Measurements from ENCODE around the gene SIN3B. TPM values are rescaled to one million over a fixed set of nuclear protein-coding genes. Genes with fewer than 3 reads are reported as not detected.
A peak's percentile ranks its signal among the peaks of the same experiment; 100 is the strongest.
"Not testable (repeated sequence)": the region's sequence is repeated elsewhere in the genome, so short reads cannot be mapped to it uniquely, and the experiment has no call there.

The SIN3B gene
- total RNA-seq, 4 donors from 2014 or later = 25.3 to 53.9 (median 36.1) TPM

GRCh38 chr19:16873594-16873993, 44.4 kb downstream of the SIN3B start:
- Histone ChIP-seq H3K4me1 (peaks cover 12 to 27% (median 22%) of the 10 kb centered on the region in 4 donors), H3K27me3 (no peaks in the 10 kb centered on the region), H3K9me3 (no peaks in the 10 kb centered on the region), H3K4me3 (no peak overlapping the region), H3K36me3 (peaks cover 64 to 84% (median 81%) of the 10 kb centered on the region in 4 donors), H3K27ac (replicated peaks in 1 of 4) (no peak overlapping the region)
- intact Hi-C loops (cut with DNase I) = no loop called here
- TF ChIP-seq, protein P1, sequence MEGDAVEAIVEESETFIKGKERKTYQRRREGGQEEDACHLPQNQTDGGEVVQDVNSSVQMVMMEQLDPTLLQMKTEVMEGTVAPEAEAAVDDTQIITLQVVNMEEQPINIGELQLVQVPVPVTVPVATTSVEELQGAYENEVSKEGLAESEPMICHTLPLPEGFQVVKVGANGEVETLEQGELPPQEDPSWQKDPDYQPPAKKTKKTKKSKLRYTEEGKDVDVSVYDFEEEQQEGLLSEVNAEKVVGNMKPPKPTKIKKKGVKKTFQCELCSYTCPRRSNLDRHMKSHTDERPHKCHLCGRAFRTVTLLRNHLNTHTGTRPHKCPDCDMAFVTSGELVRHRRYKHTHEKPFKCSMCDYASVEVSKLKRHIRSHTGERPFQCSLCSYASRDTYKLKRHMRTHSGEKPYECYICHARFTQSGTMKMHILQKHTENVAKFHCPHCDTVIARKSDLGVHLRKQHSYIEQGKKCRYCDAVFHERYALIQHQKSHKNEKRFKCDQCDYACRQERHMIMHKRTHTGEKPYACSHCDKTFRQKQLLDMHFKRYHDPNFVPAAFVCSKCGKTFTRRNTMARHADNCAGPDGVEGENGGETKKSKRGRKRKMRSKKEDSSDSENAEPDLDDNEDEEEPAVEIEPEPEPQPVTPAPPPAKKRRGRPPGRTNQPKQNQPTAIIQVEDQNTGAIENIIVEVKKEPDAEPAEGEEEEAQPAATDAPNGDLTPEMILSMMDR (IDR thresholded peaks at IDR 0.05) = no peak
- no peak for TF ChIP-seq POLR2AphosphoS5 (IDR thresholded peaks at IDR 0.05)
- TF ChIP-seq POLR2A (IDR thresholded peaks at IDR 0.05; ENCODE audit: low read depth) = no peak
- no peak for TF ChIP-seq EP300 (IDR thresholded peaks at IDR 0.05)
- 81% methylated on average over 3 of the region's 3 CpGs for WGBS
- no peak for DNase-seq (ENCODE audit: extremely low spot score)

- intact Hi-C loops (cut with DNase I) = no loop called here
- 50% methylated on average over 1 of the region's 1 CpG for WGBS
- no peak for DNase-seq (ENCODE audit: extremely low spot score)
- Histone ChIP-seq H3K9me3 (no peaks in the 10 kb centered on the region), H3K27ac (replicated peaks in 1 of 4) (peak overlapping the region in 1 of 4 donors; percentile 11), H3K4me3 (no peak overlapping the region), H3K27me3 (no peaks in the 10 kb centered on the region), H3K4me1 (peaks cover 12 to 27% (median 22%) of the 10 kb centered on the region in 4 donors), H3K36me3 (peaks cover 65 to 84% (median 81%) of the 10 kb centered on the region in 4 donors)
- TF ChIP-seq POLR2A (IDR thresholded peaks at IDR 0.05; ENCODE audit: low read depth) (no peak), EP300 (IDR thresholded peaks at IDR 0.05) (no peak), POLR2AphosphoS5 (IDR thresholded peaks at IDR 0.05) (no peak)
- TF ChIP-seq, protein P1 (IDR thresholded peaks at IDR 0.05) = no peak
Observed at GRCh38 chr19:16874250-16874977, 45.2 kb downstream of the SIN3B start.

GRCh38 chr19:16874978-16875299, 45.7 kb downstream of the SIN3B start:
- DNase-seq (ENCODE audit: extremely low spot score); intact Hi-C loops (cut with DNase I); H3K27me3 ChIP-seq; H3K4me3 ChIP-seq; H3K9me3 ChIP-seq; H3K27ac ChIP-seq (replicated peaks in 1 of 4): not testable (repeated sequence)
- H3K36me3 ChIP-seq = peaks cover 65 to 84% (median 81%) of the 10 kb centered on the region in 4 donors
- peaks cover 12 to 27% (median 22%) of the 10 kb centered on the region in 4 donors for H3K4me1 ChIP-seq

DNA sequence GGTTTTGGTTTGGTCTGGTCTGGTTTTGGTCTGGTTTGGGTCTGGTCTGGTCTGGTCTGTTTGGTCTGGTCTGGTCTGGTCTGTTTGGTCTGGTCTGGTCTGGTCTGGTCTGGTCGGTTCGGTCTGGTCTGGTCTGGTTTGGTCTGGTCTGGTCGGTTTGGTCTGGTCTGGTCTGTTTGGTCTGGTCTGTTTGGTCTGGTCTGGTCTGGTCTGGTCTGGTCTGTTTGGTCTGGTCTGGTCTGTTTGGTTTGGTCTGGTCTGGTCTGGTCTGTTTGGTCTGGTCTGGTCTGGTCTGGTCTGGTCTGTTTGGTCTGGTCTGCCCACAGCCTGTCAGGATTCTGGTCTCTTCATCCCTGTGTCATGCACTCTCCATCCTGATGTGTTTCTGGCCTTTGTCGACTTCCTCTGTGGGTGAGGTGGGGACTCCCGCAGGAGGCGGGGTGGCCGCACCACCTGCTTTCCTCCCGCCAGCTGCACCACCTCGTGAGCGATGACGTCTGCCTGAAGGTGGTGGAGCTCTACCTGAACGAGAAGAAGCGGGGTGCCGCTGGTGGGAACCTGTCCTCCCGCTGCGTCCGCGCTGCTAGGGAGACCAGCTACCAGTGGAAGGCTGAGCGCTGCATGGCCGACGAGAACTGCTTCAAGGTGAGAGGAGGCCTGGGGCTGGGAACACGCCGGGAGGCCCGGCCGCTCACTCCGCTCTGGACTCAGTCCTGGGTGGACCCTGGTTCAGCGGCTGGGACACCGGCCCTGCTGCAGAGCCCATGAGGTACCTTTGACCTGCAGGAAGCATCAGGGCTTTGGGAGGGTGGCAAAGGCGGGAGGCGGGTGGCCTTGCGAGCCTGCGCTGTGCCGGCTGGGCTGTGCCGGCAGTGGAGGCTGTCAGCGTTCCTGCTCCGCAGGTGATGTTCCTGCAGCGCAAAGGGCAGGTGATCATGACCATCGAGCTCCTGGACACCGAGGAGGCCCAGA, 46.7 kb downstream of the SIN3B start:
- 95% methylated on average over 26 of the region's 39 CpGs for WGBS
- intact Hi-C loops (cut with DNase I) = no loop called here
- peaks cover 16 to 27% (median 23%) of the 10 kb centered on the region in 4 donors for H3K4me1 ChIP-seq
- peaks cover 0 to under 1% (median under 1%) of the 10 kb centered on the region in 4 donors for H3K9me3 ChIP-seq
- no peak for DNase-seq (ENCODE audit: extremely low spot score)
- TF ChIP-seq EP300 (IDR thresholded peaks at IDR 0.05) (no peak), POLR2A (IDR thresholded peaks at IDR 0.05; ENCODE audit: low read depth) (no peak), POLR2AphosphoS5 (IDR thresholded peaks at IDR 0.05) (no peak)
- TF ChIP-seq, protein P1 (IDR thresholded peaks at IDR 0.05) = no peak
- no peak overlapping the region for H3K4me3 ChIP-seq
- H3K27me3 ChIP-seq = no peaks in the 10 kb centered on the region
- peaks cover 59 to 84% (median 78%) of the 10 kb centered on the region in 4 donors for H3K36me3 ChIP-seq
- no peak overlapping the region for H3K27ac ChIP-seq (replicated peaks in 1 of 4)

- Histone ChIP-seq H3K27me3 (no peaks in the 10 kb centered on the region), H3K27ac (replicated peaks in 1 of 4) (no peak overlapping the region), H3K36me3 (peaks cover 49 to 74% (median 68%) of the 10 kb centered on the region in 4 donors), H3K4me1 (peaks cover 23 to 31% (median 27%) of the 10 kb centered on the region in 4 donors), H3K9me3 (peaks cover 0 to 10% (median 4%) of the 10 kb centered on the region in 4 donors), H3K4me3 (no peak overlapping the region)
- intact Hi-C loops (cut with DNase I) = no loop called here
- no peak for DNase-seq (ENCODE audit: extremely low spot score)
- TF ChIP-seq POLR2AphosphoS5 (IDR thresholded peaks at IDR 0.05) (peak in 1 of 2 donors; percentile 37), POLR2A (IDR thresholded peaks at IDR 0.05; ENCODE audit: low read depth) (no peak)
- TF ChIP-seq, protein P1 (IDR thresholded peaks at IDR 0.05) = no peak
- WGBS = 86% methylated on average over 4 of the region's 12 CpGs
Observed at GRCh38 chr19:16876904-16877361, 47.7 kb downstream of the SIN3B start.

All from esophagus muscularis mucosa (tissue), 4 donors.